ENCODE data around the gene CXCL5.
"Not testable (repeated sequence)": the region's sequence is repeated elsewhere in the genome, so short reads cannot be mapped to it uniquely, and the experiment has no call there.

CXCL5 gene

GRCh38 chr4:73988061-73988460, 10.4 kb downstream of the CXCL5 start, which contains the start of gene PPBP:
TSS of gene PPBP (minus strand) at chr4:73988190. CDS start at chr4:73988103, 87 bp downstream.
- no peak within 1 kb of the TSS for H3K4me3 ChIP-seq (ENCODE audit: insufficient read length, low read depth)
- H3K4me1 ChIP-seq (ENCODE audit: insufficient read depth, insufficient read length): no peaks in the 10 kb centered on the region
- H3K36me3 ChIP-seq (ENCODE audit: insufficient read depth, insufficient read length, low read length): no peaks in the 10 kb centered on the region
- H3K9ac ChIP-seq (ENCODE audit: insufficient read length, low read depth): no peak within 1 kb of the TSS
- no peaks in the 10 kb centered on the region for H3K9me3 ChIP-seq (ENCODE audit: insufficient read depth, low read length)
- no peak for DNase-seq (ENCODE audit: low read depth, low spot score)
- TF ChIP-seq ZNF274 (IDR thresholded peaks at IDR 0.05; ENCODE audit: low read depth, low read length) (no peak), SUZ12 (IDR thresholded peaks at IDR 0.05; ENCODE audit: extremely low read depth, insufficient read depth, insufficient read length) (no peak), YY1 (IDR thresholded peaks at IDR 0.05; ENCODE audit: insufficient read depth, insufficient read length) (no peak)
- no peaks in the 10 kb centered on the region for H3K27me3 ChIP-seq (ENCODE audit: insufficient read depth, insufficient read length)

- Histone ChIP-seq H3K9me3 (ENCODE audit: insufficient read depth, low read length) (no peaks in the 10 kb centered on the region), H3K4me1 (ENCODE audit: insufficient read depth, insufficient read length) (no peaks in the 10 kb centered on the region), H3K4me3 (ENCODE audit: insufficient read length, low read depth) (no peak overlapping the region), H3K36me3 (ENCODE audit: insufficient read depth, insufficient read length, low read length) (no peaks in the 10 kb centered on the region), H3K27me3 (ENCODE audit: insufficient read depth, insufficient read length) (no peaks in the 10 kb centered on the region), H3K9ac (ENCODE audit: insufficient read length, low read depth) (no peak overlapping the region)
- no peak for DNase-seq (ENCODE audit: low read depth, low spot score)
- TF ChIP-seq ZNF274 (IDR thresholded peaks at IDR 0.05; ENCODE audit: low read depth, low read length) (no peak), SUZ12 (IDR thresholded peaks at IDR 0.05; ENCODE audit: extremely low read depth, insufficient read depth, insufficient read length) (no peak), YY1 (IDR thresholded peaks at IDR 0.05; ENCODE audit: insufficient read depth, insufficient read length) (no peak)
Observed at GRCh38 chr4:73985528-73985852, 13.0 kb downstream of the CXCL5 start.

- no peaks in the 10 kb centered on the region for H3K4me1 ChIP-seq (ENCODE audit: insufficient read depth, insufficient read length)
- H3K9ac ChIP-seq (ENCODE audit: insufficient read length, low read depth): no peak overlapping the region
- peak; percentile 38 for DNase-seq (ENCODE audit: low read depth, low spot score)
- no peaks in the 10 kb centered on the region for H3K9me3 ChIP-seq (ENCODE audit: insufficient read depth, low read length)
- no peak for TF ChIP-seq SUZ12 (IDR thresholded peaks at IDR 0.05; ENCODE audit: extremely low read depth, insufficient read depth, insufficient read length)
- no peak for TF ChIP-seq ZNF274 (IDR thresholded peaks at IDR 0.05; ENCODE audit: low read depth, low read length)
- TF ChIP-seq YY1 (IDR thresholded peaks at IDR 0.05; ENCODE audit: insufficient read depth, insufficient read length): no peak
- H3K36me3 ChIP-seq (ENCODE audit: insufficient read depth, insufficient read length, low read length): no peaks in the 10 kb centered on the region
- no peak overlapping the region for H3K4me3 ChIP-seq (ENCODE audit: insufficient read length, low read depth)
- H3K27me3 ChIP-seq (ENCODE audit: insufficient read depth, insufficient read length): no peaks in the 10 kb centered on the region
Observed at GRCh38 chr4:73984736-73985527, 13.5 kb downstream of the CXCL5 start.

GRCh38 chr4:73981175-73981574, 17.3 kb downstream of the CXCL5 start:
- DNase-seq (ENCODE audit: low read depth, low spot score); H3K4me3 ChIP-seq (ENCODE audit: insufficient read length, low read depth); H3K9ac ChIP-seq (ENCODE audit: insufficient read length, low read depth); H3K36me3 ChIP-seq (ENCODE audit: insufficient read depth, insufficient read length, low read length); H3K27me3 ChIP-seq (ENCODE audit: insufficient read depth, insufficient read length); H3K9me3 ChIP-seq (ENCODE audit: insufficient read depth, low read length); H3K4me1 ChIP-seq (ENCODE audit: insufficient read depth, insufficient read length): not testable (repeated sequence)

- TF ChIP-seq YY1 (IDR thresholded peaks at IDR 0.05; ENCODE audit: insufficient read depth, insufficient read length): no peak
- TF ChIP-seq ZNF274 (IDR thresholded peaks at IDR 0.05; ENCODE audit: low read depth, low read length): no peak
- TF ChIP-seq SUZ12 (IDR thresholded peaks at IDR 0.05; ENCODE audit: extremely low read depth, insufficient read depth, insufficient read length): no peak
- H3K9ac ChIP-seq (ENCODE audit: insufficient read length, low read depth): no peak overlapping the region
Observed at GRCh38 chr4:73979407-73979957, 19.0 kb downstream of the CXCL5 start.

GRCh38 chr4:73978886-73979285, 19.6 kb downstream of the CXCL5 start:
- Histone ChIP-seq H3K4me3 (ENCODE audit: insufficient read length, low read depth) (no peak overlapping the region), H3K4me1 (ENCODE audit: insufficient read depth, insufficient read length) (no peaks in the 10 kb centered on the region), H3K9ac (ENCODE audit: insufficient read length, low read depth) (no peak overlapping the region), H3K9me3 (ENCODE audit: insufficient read depth, low read length) (no peaks in the 10 kb centered on the region), H3K27me3 (ENCODE audit: insufficient read depth, insufficient read length) (no peaks in the 10 kb centered on the region), H3K36me3 (ENCODE audit: insufficient read depth, insufficient read length, low read length) (no peaks in the 10 kb centered on the region)
- no peak for DNase-seq (ENCODE audit: low read depth, low spot score)
- no peak for TF ChIP-seq SUZ12 (IDR thresholded peaks at IDR 0.05; ENCODE audit: extremely low read depth, insufficient read depth, insufficient read length)
- TF ChIP-seq ZNF274 (IDR thresholded peaks at IDR 0.05; ENCODE audit: low read depth, low read length): no peak
- no peak for TF ChIP-seq YY1 (IDR thresholded peaks at IDR 0.05; ENCODE audit: insufficient read depth, insufficient read length)

More at GRCh38 chr4:73979407-73979957, 19.0 kb downstream of the CXCL5 start:
- DNase-seq (ENCODE audit: low read depth, low spot score): no peak
- Histone ChIP-seq H3K27me3 (ENCODE audit: insufficient read depth, insufficient read length) (no peaks in the 10 kb centered on the region), H3K4me1 (ENCODE audit: insufficient read depth, insufficient read length) (no peaks in the 10 kb centered on the region), H3K9me3 (ENCODE audit: insufficient read depth, low read length) (no peaks in the 10 kb centered on the region), H3K36me3 (ENCODE audit: insufficient read depth, insufficient read length, low read length) (no peaks in the 10 kb centered on the region), H3K4me3 (ENCODE audit: insufficient read length, low read depth) (no peak overlapping the region)

GRCh38 chr4:73976716-73977115, 21.8 kb downstream of the CXCL5 start:
- H3K9me3 ChIP-seq (ENCODE audit: insufficient read depth, low read length): no peaks in the 10 kb centered on the region
- no peaks in the 10 kb centered on the region for H3K4me1 ChIP-seq (ENCODE audit: insufficient read depth, insufficient read length)
- no peak overlapping the region for H3K4me3 ChIP-seq (ENCODE audit: insufficient read length, low read depth)

More at GRCh38 chr4:73976716-73977115, 21.8 kb downstream of the CXCL5 start:
- TF ChIP-seq ZNF274 (IDR thresholded peaks at IDR 0.05; ENCODE audit: low read depth, low read length): no peak
- TF ChIP-seq YY1 (IDR thresholded peaks at IDR 0.05; ENCODE audit: insufficient read depth, insufficient read length): no peak
- TF ChIP-seq SUZ12 (IDR thresholded peaks at IDR 0.05; ENCODE audit: extremely low read depth, insufficient read depth, insufficient read length): no peak
- no peaks in the 10 kb centered on the region for H3K36me3 ChIP-seq (ENCODE audit: insufficient read depth, insufficient read length, low read length)
- DNase-seq (ENCODE audit: low read depth, low spot score): no peak
- H3K27me3 ChIP-seq (ENCODE audit: insufficient read depth, insufficient read length): no peaks in the 10 kb centered on the region
- H3K9ac ChIP-seq (ENCODE audit: insufficient read length, low read depth): no peak overlapping the region

Data from NT2/D1 (cell line).